Measurements from ENCODE around the gene KCNH2.

KCNH2 gene

DNA sequence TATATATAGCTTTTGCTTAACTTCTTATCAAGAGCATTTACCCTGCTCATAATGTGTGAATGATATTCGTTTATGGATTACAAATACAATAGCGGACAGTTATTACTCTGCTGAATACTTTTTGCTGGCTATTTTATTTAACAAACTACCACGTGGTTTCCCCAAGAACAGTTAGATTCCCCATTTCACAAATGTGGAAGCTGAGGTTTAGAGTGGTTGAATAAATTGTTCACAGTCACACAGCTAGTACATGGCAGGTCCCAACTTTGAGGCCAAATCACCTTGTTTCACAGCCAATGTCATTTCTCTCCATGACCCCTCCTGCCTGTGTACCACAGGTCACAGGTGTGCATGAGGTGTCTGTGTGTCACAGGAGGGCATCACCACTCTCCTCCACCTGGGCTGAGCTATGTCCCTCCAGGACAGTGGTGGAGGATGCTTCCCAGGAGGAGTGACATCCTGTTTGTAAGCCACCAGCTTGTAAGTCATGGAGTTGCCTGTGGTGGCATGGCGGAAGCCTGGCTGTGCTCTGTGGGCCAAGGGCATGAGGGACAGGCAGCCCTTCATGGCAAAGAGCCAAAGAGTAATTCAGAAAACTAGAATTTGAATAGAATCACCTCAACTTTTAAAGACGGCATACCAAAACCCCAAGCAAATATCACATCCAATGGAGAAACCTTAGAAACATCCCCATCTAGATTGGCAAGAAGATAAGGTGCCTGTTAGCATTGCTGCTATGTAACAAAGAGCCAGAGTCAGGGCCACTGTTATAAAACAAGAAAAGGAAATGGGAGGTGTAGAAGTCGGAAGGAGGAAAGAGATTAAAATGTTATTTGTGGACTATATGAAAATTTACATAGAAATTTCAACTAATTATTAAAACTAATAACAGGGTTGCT, 73.9 kb downstream of the KCNH2 start:
- no peak for DNase-seq (ENCODE audit: low read depth)

DNA sequence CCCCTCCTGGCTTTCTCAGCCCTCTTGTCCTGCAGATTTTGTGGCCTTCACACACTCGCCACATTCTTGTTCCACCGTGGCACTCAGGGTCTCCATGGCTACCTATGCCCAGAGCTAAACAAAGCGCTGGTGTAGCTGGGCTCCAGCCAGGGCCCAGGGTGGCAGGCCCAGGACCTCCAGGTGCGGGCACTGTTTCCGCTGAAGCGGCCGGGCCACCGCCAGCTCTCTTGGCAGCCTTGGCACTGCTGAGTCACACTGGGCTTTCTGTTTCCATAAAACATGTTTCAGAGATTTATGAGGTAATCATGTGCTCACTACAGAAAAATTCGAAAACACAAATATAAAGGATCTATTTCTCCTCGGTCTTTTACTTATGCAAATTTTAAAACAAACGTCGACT, 74.5 kb downstream of the KCNH2 start:
- peak; percentile 27 for DNase-seq (ENCODE audit: low read depth)

DNA sequence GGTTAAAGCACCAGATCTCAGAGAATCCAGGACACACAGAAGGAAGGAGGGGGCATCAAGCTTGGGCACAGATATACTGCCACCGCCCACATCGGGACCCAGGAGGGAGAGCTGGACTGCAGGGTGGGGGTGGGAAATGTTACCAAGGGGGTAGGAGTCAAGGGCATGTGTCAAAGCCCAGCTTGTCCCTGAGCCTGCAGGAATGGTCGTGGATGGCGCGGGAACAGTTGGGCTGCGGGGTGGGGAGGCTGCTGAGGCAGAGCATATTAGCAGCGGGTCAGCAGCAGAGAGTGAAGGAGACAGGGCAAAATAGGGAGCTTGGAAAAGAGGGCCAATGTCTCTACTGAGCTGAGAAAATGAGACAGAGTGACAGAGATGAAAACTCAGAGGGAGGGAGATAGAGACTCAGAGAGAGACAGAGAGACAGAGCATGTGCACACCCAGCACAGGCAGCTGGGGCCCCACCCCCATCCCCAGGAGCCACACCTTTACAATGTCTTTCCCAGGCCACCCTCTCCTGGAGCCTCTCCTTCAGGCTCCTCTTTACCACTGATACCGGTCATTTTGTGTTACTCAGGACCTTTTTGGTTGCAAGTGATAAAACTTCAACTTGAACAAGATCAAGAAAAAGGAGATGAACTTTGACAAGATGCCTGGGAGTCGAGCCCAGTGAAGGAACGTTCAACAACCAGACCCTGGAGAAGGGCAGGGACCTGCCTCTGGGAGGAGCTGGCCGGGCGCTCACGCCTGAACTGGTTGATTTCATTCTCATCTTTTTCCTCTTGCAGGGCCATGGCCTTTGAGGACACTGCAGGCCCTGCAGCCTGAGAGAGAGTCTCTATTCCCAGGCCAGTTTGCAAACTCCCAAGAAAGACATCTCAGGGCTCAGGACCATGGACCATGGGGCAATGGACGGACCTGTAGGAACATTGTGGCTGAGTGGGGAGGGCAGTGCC, 75.8 kb downstream of the KCNH2 start:
- DNase-seq (ENCODE audit: low read depth) = no peak

GRCh38 chr7:150901160-150902035, 76.7 kb downstream of the KCNH2 start:
- DNase-seq (ENCODE audit: low read depth) = no peak

GRCh38 chr7:150900675-150901074, 77.4 kb downstream of the KCNH2 start:
- no peak for DNase-seq (ENCODE audit: low read depth)

- peak; percentile 31 for DNase-seq (ENCODE audit: low read depth)
Observed at GRCh38 chr7:150898475-150899011, 79.6 kb downstream of the KCNH2 start.

- DNase-seq (ENCODE audit: low read depth) = no peak
Observed at GRCh38 chr7:150897502-150898474, 80.3 kb downstream of the KCNH2 start.

GRCh38 chr7:150896562-150897209, 81.4 kb downstream of the KCNH2 start:
- DNase-seq (ENCODE audit: low read depth) = no peak

DNA sequence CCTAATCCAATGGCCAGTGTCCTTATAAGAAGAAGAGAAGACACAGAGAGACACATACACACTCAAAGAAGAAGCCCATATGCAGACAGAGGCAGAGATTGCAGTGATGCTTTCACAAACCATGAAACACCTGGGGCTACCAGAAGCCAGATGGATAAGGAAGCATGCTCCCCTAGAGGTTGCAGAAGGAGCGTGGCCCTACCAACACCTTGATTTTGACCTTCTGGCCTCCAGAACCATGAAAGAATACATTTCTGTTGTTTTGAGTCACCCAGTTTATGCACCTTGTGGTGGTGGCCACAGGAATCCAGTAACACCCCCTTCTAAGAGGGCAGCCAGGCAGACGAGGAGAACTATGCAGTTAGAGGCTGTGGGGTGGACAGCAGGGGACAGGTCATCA, 82.3 kb downstream of the KCNH2 start:
- DNase-seq (ENCODE audit: low read depth) = no peak

Measured in stromal cell of bone marrow (primary cell).